HG02884 (cell line): ENCODE measurements around the gene CELA3A.
"Not testable (repeated sequence)": the region's sequence is repeated elsewhere in the genome, so short reads cannot be mapped to it uniquely, and the experiment has no call there.

Experiments
- ATAC-seq: cut with Tn5 transposase; IDR thresholded peaks from one replicate; pipeline ENCODE4 v1.9.1; 2021; ENCODE audit warnings: mild to moderate bottlenecking, moderate library complexity; ENCODE audit not compliant: unreplicated experiment

Gene CELA3A

DNA sequence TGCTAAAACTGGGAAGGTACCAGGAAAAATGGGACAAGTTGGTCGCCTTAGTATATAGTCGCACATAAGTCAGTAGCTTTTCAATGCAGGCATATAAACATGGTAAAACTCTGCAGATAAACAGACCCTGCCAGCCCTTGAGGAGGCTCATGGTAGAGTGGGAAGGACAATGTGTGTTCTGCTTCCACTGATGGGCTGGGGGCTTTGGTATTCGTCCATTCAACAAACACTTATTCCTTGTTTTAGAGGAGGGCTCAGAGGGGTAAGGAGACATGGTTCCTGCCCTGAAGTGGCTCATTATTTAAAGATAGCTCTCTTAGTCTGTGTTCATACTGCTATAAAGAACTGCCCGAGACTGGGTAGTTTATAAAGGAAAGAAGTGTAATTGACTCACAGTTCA lies 11.3 kb downstream of the CELA3A start:
- ATAC-seq, result not testable (repeated sequence)

DNA sequence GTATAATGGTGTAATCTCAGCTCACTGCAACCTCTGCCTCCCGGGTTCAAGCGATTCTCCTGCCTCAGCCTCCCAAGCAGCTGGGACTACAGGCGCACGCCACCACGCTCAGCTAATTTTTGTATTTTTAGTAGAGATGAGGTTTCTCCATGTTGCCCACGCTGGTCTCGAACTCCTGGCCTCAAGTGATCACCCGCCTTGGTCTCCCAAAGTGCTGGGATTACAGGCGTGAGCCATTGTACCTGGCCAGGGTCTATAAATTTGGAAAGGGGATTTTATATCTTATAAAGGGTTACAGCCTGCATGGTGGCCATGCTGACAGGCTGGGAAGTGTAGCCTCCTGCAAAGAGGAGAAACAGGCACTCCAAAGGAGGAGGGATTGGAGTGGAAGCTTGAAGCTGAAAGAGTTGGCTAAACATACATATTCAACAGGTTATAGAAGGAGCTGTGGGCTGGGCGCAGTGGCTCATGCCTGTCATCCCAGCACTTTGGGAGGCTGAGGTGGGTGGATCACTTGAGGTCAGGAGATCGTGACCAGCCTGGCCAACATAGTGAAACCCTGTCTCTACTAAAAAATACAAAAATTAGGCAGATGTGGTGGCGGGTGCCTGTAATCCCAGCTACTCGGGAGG lies 13.2 kb downstream of the CELA3A start:
- ATAC-seq, result not testable (repeated sequence)

DNA sequence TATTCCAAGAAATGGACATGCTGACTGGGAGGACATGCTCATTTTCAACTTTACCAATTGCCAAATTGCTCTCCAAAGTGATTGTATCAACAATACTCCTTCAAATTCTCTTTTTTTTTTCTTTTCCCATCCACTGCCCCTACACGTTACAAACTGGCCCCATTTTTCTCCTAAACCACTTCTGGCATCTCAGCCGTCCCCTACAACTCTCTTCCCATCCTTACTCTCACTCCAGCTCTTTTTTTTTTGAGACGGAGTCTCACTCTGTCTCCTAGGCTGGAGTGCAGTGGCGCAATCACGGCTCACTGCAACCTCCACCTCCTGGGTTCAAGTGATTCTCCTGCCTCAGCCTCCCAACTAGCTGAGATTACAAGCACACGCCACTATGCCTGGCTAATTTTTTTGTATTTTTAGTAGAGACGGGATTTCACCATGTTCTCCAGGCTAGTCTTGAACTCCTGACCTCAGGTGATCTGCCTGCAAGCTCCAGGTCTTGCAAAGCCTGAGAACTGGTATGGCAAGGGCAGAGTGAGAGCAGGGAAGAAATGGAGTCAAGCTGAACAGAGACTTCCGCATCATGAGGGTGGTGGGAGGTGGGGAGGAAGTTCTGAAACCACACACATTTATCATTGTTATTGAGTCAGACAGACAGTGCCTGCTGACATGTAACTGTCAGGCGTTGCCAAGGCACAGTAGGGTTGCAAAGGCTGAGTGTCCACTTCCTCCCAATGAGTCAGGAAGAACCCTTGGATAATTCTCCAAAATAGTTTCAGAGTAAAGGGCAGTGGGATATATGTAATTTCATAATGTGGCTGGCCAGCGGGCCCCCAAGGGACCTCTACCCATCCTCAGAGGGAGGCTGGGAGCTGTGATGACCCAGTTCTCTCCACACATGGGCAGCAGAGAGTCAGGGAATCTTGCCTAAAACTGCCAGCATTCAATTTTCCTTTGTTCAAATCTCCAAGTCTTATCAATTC lies 17.4 kb downstream of the CELA3A start:
- no peak for ATAC-seq

DNA sequence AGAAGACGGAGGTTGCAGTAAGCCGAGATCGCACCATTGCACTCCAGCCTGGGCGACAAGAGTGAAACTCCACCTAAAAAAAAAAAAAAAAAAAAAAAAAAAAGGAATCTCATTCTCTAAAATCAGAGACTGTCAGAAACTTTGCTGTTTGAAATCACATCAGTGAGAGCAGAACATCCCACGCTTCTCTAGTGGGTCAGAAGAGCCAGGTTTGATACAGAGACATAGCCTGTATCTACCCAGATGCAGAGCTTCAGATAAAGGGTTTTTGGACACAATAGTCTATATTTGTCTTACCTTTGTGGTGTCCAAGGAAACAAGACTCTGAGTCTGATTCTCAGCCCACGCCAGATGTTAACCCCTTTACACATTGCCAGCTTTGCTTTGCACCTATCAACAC lies 19.6 kb downstream of the CELA3A start:
- ATAC-seq, result no peak

DNA sequence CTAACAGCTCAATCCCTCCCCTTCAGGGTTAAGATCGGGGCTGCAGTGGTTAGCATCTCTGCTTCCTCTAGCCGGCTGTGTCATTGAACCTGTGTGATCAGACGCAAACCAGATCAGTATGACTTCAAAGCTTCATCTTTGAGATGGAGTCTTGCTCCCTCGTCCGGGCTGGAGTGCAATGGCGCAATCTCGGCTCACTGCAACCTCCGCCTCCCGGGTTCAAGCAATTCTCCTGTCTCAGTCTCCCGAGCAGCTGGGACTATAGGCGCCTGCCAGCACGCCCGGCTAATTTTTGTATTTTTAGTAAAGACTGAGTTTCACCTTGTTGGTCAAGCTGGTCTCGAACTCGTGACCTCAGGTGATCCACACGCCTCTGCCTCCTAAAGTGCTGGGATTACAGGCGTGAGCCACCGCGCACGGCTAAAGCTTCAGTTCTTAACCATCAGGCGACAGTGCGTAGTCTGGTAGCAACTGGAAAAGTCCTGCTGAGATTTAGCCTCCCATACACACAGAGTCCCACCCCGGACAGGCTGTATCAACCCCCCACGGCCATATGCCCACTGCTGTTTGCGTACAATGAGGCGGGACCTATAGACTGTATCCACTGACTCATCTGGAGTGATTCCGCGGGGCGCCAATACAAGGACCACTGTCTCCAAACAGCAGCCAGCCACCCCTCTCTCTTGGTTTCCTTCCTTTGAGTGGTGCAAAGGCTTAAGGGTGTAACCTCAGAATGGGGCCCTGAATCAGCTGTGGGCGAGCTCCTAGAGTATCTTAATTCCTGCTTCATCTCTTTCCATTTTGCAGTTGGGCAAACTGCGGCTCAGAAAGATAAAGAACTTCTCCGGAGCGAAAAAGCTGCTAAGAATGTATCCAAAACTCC lies 23.3 kb downstream of the CELA3A start:
- ATAC-seq, result peak; percentile 53

DNA sequence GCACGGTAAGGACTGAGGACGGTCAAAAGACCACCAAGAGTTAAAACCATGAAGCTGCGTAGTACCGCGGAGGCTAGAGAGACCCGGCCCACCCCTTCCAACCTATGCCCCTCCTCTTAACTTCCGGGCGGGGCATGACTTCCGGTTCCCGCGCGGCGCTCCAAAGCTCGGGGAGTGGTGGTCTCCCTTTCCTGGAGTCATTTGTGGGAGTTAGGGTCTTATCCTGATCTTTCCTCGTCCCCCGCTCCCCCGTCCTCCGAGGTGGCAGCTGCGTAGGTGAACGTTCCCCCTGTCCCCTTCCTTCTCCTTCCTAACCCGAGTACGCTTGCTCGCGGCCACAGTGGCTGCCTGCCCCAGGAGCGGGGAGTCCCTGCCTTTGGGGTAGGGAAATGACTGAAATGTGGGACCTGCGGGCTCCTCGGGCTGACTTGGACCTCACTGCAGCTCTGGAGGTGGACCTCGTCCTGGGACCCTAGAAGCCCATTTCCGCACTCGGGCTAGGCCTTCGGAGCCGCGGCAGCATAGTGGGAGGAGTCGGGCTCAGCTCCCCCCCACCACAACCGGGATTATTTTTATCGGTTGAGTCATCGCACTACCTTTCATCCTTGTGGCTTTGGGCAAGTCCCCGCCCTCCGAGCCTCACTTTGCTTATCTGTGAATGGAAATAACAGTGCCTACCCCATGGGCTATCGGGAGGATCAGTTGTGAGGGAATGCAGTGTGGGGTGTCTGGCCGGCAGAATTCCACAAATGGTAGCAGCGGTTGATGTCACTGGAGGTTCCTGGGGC lies 24.1 kb downstream of the CELA3A start:
- peak; percentile 50 for ATAC-seq

DNA sequence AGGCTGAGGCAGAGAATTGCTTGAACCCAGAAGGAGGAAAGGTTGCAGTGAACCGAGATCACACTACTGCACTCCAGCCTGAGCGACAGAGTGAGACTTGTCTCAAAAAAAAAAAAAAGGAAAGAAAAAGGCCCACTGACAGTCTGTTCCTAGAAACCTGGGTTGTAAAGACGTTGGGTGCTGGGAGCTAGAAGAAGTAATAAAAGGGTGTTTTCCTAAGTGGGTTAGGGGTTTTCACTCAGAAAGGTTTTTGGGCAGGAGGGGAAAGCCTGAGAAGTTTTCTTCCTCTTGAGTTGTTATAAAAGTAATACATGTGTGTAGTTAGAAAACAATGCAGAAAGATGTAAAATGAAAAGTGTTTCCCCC lies 25.4 kb downstream of the CELA3A start:
- no peak for ATAC-seq

DNA sequence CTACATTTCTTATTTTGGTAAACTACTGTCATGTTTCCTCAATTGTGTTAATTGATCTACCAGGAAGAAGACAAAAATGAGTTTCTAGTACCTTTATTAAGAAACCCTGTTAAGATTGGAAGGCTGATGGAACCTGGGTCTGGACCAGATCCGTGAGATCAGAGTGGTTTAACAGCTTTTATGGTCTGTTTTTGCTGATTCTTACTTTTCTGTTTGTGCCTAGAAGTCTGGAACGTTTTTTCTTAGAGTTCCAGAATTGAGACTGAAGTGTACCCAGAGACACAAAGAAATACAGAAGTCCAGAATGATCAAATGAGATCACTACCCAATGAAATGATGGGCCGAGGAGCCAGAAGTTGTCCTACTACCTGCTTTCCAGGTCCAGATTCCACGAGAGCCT lies 28.6 kb downstream of the CELA3A start:
- ATAC-seq, result no peak

DNA sequence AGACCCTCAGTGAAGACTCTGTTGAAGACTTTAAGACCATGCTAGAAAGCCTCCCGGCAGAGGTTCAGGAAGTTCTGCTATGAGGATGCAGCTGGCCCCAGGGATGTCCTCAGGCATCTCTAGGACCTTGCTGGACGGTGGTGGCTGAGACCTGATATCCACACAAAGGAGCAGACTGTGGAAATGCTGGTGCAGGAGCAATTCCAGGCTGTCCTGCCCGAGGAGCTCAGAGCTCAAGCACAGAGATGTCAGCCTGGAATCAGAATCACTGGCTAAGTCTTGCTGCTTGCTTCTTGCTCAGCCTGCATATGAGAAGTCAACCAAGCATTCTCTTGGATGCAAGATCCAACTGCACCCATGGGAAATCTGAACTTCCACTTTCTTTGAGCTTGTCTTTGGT lies 29.0 kb downstream of the CELA3A start:
- no peak for ATAC-seq

DNA sequence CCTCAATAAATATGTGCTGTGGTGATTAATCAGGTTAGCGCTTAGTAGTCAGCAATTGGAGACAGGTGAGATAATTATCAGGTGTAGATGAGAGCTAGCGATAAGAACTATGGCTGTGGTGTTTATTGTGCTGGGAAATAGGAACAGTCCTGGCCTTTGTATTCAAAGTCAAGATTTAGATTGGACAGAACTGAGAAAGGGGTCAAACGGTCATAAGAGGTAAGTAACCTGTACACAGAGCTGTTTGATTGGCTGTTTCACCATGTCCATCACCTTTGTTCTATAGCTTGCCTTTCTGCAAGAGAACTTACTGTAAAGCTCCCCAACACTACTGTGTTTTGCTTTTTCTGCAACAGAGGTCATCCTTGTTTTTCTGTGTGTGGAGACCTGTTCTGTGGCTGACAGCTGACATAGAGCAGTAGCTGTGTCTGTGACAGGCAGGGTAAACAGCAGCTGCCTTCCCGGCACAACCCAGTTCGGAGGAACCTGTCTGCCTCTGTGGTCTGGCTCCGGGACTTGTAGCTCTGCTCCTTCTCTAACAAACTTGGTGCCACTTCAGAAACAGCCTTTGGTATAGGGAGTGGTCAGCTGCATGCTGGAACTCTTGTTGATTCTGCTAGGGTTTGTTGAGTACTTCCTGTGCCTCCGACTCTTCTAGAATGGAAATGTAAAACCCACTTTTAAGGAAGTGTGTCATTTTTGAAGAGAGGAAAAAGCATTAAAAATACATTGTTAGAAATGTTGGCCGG lies 29.9 kb downstream of the CELA3A start:
- ATAC-seq, result no peak

DNA sequence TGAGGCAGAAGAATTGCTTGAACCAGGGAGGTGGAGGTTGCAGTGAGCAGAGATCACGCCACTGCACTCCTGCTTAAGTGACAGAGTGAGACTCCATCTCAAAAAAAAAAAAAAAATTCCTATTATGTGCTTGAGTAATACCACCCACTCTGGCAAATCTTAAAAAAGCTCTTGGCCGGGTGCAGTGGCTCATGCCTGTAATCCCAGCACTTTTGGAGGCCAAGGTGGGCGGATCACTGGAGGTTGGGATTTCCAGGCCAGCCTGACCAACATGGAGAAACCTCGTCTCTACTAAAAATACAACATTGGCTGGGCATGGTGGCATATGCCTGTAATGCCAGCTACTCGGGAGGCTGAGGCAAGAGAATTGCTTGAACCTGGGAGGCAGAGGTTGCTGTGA lies 33.4 kb downstream of the CELA3A start:
- not testable (repeated sequence) for ATAC-seq

DNA sequence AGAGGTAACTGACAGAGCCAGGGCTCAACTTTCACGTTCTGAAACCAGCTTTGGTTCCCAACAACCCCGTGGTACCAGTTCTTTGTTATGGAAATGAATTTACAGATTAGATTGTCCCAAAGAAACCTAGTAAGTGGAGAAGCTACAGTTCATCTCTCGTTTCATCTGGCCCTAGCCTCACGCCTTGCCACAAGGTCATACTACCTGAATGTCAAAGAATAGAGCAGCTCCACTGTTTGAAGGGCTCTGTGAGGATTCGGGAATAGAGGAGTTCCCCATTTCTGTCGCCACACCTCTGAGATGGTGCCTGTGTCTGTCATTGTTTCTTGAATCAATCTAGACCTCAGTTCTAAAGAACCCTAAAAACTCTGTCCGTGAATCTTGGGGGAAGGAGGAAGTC lies 36.1 kb downstream of the CELA3A start:
- no peak for ATAC-seq

DNA sequence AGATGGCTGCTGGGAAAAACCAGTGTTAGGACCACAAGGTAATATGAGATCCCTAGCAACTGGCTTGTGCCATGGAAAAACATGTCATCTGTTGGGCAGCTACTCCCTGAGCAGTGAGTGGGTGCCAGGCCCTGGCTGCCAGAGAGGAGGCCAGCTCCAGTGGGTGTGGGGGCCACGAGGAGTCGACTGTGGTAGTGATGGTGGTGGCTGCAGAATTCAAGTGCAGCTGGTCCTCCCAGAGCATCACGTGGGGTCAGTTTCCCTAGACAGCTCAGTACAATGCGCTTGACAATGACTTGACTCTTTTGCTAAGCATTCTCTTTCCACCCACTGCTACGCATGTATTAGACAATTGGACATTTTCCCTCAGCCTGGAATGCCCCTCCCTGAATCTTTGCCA lies 36.6 kb downstream of the CELA3A start:
- no peak for ATAC-seq

DNA sequence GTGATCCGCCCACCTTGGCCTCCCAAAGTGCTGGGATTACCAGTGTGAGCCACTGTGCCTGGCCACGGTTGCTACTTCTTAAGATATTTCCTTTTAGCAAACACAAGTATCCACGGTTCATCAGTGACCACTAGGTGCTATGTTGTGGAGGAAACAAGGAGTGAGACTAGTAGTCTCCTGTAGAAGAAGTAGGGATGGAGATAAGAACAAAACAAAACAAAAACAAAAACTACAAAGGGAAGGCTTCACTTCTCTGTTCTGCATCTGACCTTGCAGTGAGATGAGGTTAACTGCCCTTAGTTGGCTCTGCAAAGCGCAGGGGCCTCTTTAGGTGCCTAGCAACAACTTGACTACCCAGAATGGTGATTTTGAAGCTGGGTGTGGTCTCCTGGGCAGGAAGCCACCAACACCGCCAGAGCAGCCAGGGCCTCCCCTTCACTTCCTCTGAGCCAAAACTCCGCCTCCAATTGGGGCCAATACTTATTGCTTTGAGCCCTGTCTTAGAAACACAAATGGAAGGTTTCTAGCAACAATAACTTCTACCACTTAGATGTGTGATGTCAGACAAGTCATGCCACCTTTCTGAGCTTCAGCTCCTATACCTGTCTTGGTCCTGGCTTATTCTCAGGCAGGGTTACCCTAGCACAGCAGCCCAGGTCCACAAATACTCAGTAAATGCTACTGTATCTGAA lies 38.3 kb downstream of the CELA3A start:
- ATAC-seq, result peak; percentile 97

DNA sequence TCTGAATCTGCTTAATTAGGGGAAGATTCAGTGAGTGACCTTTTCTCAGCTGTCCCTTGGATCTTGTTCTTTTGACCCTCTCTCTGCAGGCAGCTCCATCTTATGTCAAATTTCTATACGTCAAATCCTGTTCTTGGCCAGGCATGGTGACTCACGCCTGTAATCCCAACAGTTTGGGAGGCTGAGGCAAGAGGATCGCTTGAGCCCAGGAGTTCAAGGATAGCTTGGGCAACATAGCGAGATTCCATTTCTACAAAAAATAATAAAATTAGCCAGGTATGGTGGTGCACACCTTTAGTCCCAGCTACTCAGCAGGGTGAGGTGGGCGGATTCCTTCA lies 38.8 kb downstream of the CELA3A start:
- no peak for ATAC-seq

DNA sequence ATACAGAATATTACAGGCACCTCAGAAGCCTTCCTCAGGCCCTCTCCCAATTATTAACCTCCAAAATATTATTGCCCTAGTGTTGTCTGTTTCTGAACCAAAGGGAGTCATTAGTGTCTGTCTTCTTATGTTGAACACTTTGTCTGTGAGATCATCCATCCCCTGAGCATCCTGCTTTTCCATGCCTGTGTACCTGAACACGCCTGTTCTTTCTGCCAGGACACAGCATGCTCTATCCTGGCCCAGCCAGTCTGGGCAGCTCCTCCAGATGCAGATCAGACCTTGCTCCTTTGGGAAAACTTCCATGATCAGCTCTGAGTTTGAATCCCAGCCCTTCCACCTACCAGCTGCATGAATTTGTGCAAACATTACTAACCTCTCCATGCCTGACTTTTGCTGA lies 40.0 kb downstream of the CELA3A start:
- ATAC-seq, result no peak

DNA sequence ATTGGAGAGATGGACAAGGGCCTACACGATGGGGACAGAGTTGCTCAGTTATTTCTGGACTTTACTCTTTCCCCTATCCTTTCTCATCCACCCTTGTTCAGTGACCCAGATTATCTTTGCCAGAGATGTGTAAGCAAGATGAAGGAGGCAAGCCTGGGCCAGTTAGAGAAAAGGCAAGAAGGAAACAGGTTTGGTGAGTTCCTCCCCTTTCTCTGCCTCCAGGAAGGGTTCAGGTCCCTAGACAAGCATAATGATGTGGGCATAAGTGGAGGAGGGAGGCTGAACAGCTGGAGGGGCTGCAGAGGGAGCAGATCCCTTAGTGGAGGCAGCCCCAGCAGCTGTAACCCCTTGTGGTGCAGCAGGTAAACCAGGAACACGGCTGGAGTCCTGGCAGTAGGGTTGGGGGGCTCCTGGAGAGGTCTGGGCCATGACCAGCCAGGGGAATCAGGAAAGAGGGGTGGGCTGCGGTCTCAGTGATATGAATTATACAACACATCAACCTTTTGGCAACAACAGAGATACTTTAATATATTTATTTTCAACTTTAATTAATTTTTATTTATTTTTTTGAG lies 41.8 kb downstream of the CELA3A start:
- no peak for ATAC-seq

DNA sequence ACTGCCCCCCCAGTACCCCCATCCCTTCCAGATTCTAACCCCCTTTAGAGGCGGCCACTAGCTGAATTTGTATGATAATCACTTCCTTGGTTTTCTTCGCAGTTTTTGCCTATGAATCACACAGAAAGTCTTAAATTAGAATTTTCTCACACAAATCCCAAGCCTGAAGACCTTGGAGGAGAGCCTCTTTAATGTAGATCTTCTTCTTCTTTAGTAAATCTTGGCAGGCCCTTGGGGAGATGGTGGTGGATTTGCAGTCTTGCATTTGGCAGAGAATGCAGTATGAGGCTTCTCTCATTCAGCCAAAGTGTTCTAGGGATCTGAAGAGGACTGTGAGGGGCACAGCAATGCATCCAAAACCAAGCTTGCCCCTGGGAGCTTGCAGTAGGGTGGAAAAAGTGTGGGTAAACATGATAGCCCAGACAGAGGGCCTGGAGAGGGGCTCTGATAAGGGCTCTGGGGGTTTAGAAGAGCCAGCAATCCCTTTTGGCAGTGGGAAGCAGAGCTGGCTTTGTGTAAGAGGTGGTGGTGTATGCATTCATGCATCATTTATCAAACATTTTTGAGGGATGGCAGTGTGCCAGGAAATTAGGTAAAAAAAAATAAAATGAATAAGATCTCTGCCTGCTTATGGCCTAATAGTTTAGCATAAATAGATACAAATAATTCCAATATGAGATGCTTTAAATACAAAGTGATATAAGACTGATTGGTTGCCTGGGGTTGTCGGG lies 43.4 kb downstream of the CELA3A start:
- no peak for ATAC-seq
